ENCODE results near the gene FBXL16. TPM values are rescaled to one million over a fixed set of nuclear protein-coding genes. Genes with fewer than 3 reads are reported as not detected.

The FBXL16 gene
- total RNA-seq, 4 donors from 2014 or later, result 0.42 to 1.2 (median 0.51) TPM

DNA sequence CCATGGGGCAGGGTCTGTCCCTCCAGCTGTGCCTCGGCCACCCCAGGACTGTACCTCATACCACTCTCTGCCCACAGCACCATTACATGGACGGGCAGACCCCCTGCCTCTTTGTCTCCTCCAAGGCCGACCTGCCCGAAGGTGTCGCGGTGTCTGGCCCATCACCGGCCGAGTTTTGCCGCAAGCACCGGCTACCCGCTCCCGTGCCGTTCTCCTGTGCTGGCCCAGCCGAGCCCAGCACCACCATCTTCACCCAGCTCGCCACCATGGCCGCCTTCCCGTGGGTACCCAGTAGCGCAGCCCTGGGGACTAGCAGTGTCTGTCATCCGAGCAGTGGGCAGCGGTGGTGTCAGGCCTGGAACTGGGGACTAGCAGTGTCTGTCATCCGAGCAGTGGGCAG, 32.8 kb downstream of the FBXL16 start:
- no peak for TF ChIP-seq POLR2AphosphoS5 (IDR thresholded peaks at IDR 0.05)
- TF ChIP-seq EP300 (IDR thresholded peaks at IDR 0.05), result no peak
- TF ChIP-seq POLR2A (IDR thresholded peaks at IDR 0.05; ENCODE audit: low read depth), result no peak
- TF ChIP-seq, protein P1, sequence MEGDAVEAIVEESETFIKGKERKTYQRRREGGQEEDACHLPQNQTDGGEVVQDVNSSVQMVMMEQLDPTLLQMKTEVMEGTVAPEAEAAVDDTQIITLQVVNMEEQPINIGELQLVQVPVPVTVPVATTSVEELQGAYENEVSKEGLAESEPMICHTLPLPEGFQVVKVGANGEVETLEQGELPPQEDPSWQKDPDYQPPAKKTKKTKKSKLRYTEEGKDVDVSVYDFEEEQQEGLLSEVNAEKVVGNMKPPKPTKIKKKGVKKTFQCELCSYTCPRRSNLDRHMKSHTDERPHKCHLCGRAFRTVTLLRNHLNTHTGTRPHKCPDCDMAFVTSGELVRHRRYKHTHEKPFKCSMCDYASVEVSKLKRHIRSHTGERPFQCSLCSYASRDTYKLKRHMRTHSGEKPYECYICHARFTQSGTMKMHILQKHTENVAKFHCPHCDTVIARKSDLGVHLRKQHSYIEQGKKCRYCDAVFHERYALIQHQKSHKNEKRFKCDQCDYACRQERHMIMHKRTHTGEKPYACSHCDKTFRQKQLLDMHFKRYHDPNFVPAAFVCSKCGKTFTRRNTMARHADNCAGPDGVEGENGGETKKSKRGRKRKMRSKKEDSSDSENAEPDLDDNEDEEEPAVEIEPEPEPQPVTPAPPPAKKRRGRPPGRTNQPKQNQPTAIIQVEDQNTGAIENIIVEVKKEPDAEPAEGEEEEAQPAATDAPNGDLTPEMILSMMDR (IDR thresholded peaks at IDR 0.05), result no peak
- 93% methylated on average over 17 of the region's 21 CpGs for WGBS
- H3K36me3 ChIP-seq, result peaks cover 42 to 56% (median 50%) of the 10 kb centered on the region in 4 donors
- H3K4me1 ChIP-seq, result peaks cover 19 to 45% (median 36%) of the 10 kb centered on the region in 4 donors
- DNase-seq (ENCODE audit: extremely low spot score), result no peak
- no peak overlapping the region for H3K27ac ChIP-seq (replicated peaks in 1 of 4)
- H3K4me3 ChIP-seq, result no peak overlapping the region
- no peaks in the 10 kb centered on the region for H3K9me3 ChIP-seq
- peaks cover 0 to 5% (median 0%) of the 10 kb centered on the region in 4 donors for H3K27me3 ChIP-seq
- intact Hi-C loops (cut with DNase I), result no loop called here

DNA sequence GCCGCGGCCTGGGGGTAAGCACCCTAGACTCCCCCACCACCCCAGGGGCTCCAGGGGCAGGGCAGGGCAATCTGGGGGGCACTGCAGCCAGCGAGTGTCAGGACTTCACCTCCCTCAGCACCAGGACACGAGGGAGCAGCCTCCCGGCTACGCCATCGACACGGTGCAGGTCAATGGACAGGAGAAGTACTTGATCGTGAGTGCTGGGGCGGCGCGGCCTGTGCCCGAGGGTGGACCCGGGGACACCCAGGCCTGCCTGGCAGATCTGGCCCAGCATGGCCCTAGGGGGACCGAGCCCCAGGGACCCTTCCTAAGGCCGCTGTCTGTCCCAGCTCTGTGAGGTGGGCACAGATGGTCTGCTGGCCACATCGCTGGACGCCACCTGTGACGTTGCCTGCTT, 33.2 kb downstream of the FBXL16 start:
- peaks cover 0 to 5% (median 0%) of the 10 kb centered on the region in 4 donors for H3K27me3 ChIP-seq
- peaks cover 23 to 50% (median 41%) of the 10 kb centered on the region in 4 donors for H3K4me1 ChIP-seq
- peaks cover 42 to 56% (median 50%) of the 10 kb centered on the region in 4 donors for H3K36me3 ChIP-seq
- TF ChIP-seq, protein P1 (IDR thresholded peaks at IDR 0.05), result no peak
- TF ChIP-seq POLR2A (IDR thresholded peaks at IDR 0.05; ENCODE audit: low read depth), result no peak
- no peak for TF ChIP-seq EP300 (IDR thresholded peaks at IDR 0.05)
- TF ChIP-seq POLR2AphosphoS5 (IDR thresholded peaks at IDR 0.05), result no peak
- no peak overlapping the region for H3K27ac ChIP-seq (replicated peaks in 1 of 4)
- 93% methylated on average over 7 of the region's 19 CpGs for WGBS
- H3K4me3 ChIP-seq, result no peak overlapping the region
- intact Hi-C loops (cut with DNase I), result no loop called here
- H3K9me3 ChIP-seq, result no peaks in the 10 kb centered on the region
- no peak for DNase-seq (ENCODE audit: extremely low spot score)

DNA sequence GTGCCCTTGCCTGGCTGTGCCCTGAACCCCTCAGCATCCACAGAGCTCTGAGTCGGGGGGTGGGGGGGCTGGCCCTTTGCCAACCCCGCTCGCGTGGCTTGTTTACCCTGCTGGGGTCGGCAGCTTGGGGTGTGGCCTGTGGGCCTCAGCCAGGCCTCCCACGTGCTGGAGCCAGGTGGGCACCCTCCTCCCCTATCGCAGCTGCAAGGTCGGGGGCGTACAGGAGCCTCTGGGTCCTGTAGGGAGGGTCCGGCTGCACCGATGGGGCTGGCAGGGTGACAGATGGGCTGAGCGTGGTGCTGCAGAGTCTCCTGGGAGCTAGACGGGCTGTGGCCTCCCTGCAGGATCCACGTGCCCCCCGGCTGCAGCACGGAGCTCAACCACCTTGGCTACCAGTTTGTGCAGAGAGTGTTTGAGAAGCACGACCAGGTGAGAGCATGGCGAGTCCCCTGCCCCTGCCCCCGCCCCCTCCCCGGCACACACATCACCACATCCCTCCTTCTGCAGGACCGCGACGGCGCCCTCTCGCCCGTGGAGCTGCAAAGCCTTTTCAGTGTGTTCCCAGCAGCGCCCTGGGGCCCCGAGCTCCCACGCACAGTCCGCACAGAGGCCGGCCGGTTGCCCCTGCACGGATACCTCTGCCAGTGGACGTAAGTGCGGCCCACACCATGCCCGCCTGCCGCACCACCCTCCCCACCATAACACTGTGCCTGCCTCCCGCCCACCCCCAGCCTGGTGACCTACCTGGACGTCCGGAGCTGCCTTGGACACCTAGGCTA, 34.1 kb downstream of the FBXL16 start:
- intact Hi-C loops (cut with DNase I), result no loop called here
- no peaks in the 10 kb centered on the region for H3K9me3 ChIP-seq
- no peak overlapping the region for H3K4me3 ChIP-seq
- H3K4me1 ChIP-seq, result peaks cover 26 to 53% (median 45%) of the 10 kb centered on the region in 4 donors
- WGBS, result 85% methylated on average over 12 of the region's 40 CpGs
- no peak for TF ChIP-seq POLR2A (IDR thresholded peaks at IDR 0.05; ENCODE audit: low read depth)
- no peak for TF ChIP-seq POLR2AphosphoS5 (IDR thresholded peaks at IDR 0.05)
- no peak for TF ChIP-seq EP300 (IDR thresholded peaks at IDR 0.05)
- TF ChIP-seq, protein P1 (IDR thresholded peaks at IDR 0.05), result no peak
- H3K27me3 ChIP-seq, result peaks cover 0 to 5% (median 0%) of the 10 kb centered on the region in 4 donors
- DNase-seq (ENCODE audit: extremely low spot score), result no peak
- no peak overlapping the region for H3K27ac ChIP-seq (replicated peaks in 1 of 4)
- H3K36me3 ChIP-seq, result peaks cover 42 to 56% (median 50%) of the 10 kb centered on the region in 4 donors

DNA sequence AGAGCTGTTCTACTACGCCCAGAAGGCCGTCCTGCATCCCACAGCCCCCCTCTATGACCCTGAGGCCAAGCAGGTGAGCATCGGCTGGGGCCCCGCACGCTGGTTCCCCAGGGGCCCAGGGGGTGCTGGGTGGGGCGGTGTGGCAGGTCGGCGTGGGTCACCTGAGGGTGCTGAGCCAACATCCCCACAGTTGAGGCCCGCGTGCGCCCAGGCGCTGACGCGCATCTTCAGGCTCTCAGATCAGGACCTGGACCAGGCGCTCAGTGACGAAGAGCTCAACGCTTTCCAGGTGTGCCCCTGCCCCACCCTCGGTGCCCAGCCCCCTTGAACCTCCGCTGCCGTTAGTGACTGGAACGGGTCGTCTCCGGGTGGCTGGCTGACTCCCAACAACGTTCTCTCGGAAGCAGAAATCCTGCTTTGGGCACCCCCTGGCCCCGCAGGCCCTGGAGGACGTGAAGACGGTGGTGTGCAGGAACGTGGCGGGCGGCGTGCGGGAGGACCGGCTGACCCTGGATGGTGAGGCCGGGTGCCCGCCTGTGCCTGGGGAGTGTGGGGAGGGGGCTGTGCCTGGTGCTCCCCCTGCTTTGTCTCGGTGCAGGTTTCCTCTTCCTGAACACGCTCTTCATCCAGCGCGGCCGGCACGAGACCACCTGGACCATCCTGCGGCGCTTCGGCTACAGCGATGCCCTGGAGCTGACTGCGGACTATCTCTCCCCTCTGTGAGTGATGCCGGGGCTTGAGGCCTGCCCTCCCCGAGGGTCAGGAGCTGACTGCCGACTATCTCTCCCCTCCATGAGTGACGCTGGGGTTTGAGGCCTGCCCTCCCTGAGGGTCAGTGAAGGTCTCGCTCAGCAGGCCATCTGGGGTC, 34.9 kb downstream of the FBXL16 start:
- Histone ChIP-seq H3K9me3 (no peaks in the 10 kb centered on the region), H3K27ac (replicated peaks in 1 of 4) (no peak overlapping the region), H3K27me3 (no peaks in the 10 kb centered on the region), H3K4me1 (peaks cover 23 to 45% (median 37%) of the 10 kb centered on the region in 4 donors), H3K4me3 (no peak overlapping the region), H3K36me3 (peaks cover 42 to 56% (median 50%) of the 10 kb centered on the region in 4 donors)
- no peak for TF ChIP-seq EP300 (IDR thresholded peaks at IDR 0.05)
- TF ChIP-seq, protein P1 (IDR thresholded peaks at IDR 0.05), result no peak
- TF ChIP-seq POLR2AphosphoS5 (IDR thresholded peaks at IDR 0.05), result no peak
- TF ChIP-seq POLR2A (IDR thresholded peaks at IDR 0.05; ENCODE audit: low read depth), result no peak
- no peak for DNase-seq (ENCODE audit: extremely low spot score)
- WGBS, result 94% methylated on average over 37 of the region's 52 CpGs
- intact Hi-C loops (cut with DNase I), result no loop called here
